ENCODE measurements around the gene B3GALT6. TPM values are rescaled to one million over a fixed set of nuclear protein-coding genes. Genes with fewer than 3 reads are reported as not detected.

The B3GALT6 gene
- polyA plus RNA-seq, 4 donors, result 19.8 to 24.4 (median 21.4) TPM

GRCh38 chr1:1200876-1201810 is 30.9 kb upstream of the B3GALT6 start:
- no peak for DNase-seq (ENCODE audit: low read depth in 4 of 4, low spot score in 2 of 4)

- no peak for DNase-seq (ENCODE audit: low read depth in 4 of 4, low spot score in 2 of 4)
These were observed 29.0 kb upstream of the B3GALT6 start for GRCh38 chr1:1202831-1203560.

GRCh38 chr1:1203561-1204424 is 28.2 kb upstream of the B3GALT6 start:
- no peak for DNase-seq (ENCODE audit: low read depth in 4 of 4, low spot score in 2 of 4)

- no peak for DNase-seq (ENCODE audit: low read depth in 4 of 4, low spot score in 2 of 4)
These were observed 27.6 kb upstream of the B3GALT6 start for GRCh38 chr1:1204425-1204920.

GRCh38 chr1:1204998-1205768 is 26.9 kb upstream of the B3GALT6 start:
- no peak for DNase-seq (ENCODE audit: low read depth in 4 of 4, low spot score in 2 of 4)

- no peak for DNase-seq (ENCODE audit: low read depth in 4 of 4, low spot score in 2 of 4)
These were observed 26.2 kb upstream of the B3GALT6 start for GRCh38 chr1:1205769-1206375.

GRCh38 chr1:1206376-1206965 is 25.6 kb upstream of the B3GALT6 start, which contains the start of gene TNFRSF18:
TSS of gene TNFRSF18 (minus strand) at chr1:1206592. CDS start at chr1:1206571, 21 bp downstream.
- DNase-seq (ENCODE audit: low read depth in 4 of 4, low spot score in 2 of 4), result no peak

GRCh38 chr1:1206966-1207531 is 25.0 kb upstream of the B3GALT6 start:
- no peak for DNase-seq (ENCODE audit: low read depth in 4 of 4, low spot score in 2 of 4)

- DNase-seq (ENCODE audit: low read depth in 4 of 4, low spot score in 2 of 4), result no peak
These were observed 24.5 kb upstream of the B3GALT6 start for GRCh38 chr1:1207571-1207892.

GRCh38 chr1:1208713-1209433 is 23.2 kb upstream of the B3GALT6 start:
- no peak for DNase-seq (ENCODE audit: low read depth in 4 of 4, low spot score in 2 of 4)

GRCh38 chr1:1210726-1211540 is 21.1 kb upstream of the B3GALT6 start:
- no peak for DNase-seq (ENCODE audit: low read depth in 4 of 4, low spot score in 2 of 4)

GRCh38 chr1:1211541-1212441 is 20.2 kb upstream of the B3GALT6 start:
- no peak for DNase-seq (ENCODE audit: low read depth in 4 of 4, low spot score in 2 of 4)

- DNase-seq (ENCODE audit: low read depth in 4 of 4, low spot score in 2 of 4), result no peak
These were observed 19.2 kb upstream of the B3GALT6 start for GRCh38 chr1:1212780-1213344.

GRCh38 chr1:1213345-1214265 is 18.4 kb upstream of the B3GALT6 start, which contains the start of gene TNFRSF4:
TSS of gene TNFRSF4 (minus strand) at chr1:1214153. CDS start at chr1:1214127, 26 bp downstream.
- DNase-seq (ENCODE audit: low read depth in 4 of 4, low spot score in 2 of 4), result no peak

Data from left renal cortex interstitium (tissue), 4 donors.